Activated CD8-positive, alpha-beta memory T cell treated with anti-CD3 and anti-CD28 coated beads for 36 hours (primary cell): ENCODE measurements around the gene TTC9. TPM values are rescaled to one million over a fixed set of nuclear protein-coding genes. Genes with fewer than 3 reads are reported as not detected.

ENCODE experiments used
- CTCF ChIA-PET: fragments of 350-600 bp; sonication (Branson Sonifier 250); formaldehyde crosslinking; loops from one replicate; lab custom pipeline; 2021; ENCODE audit warnings: antibody characterized with exemption; lab: Charles Lee
- POLR2A ChIA-PET: fragments of 350-600 bp; sonication (Branson Sonifier 250); formaldehyde crosslinking; loops from one replicate; lab custom pipeline; 2021; ENCODE audit warnings: antibody characterized with exemption; lab: Charles Lee
- total RNA-seq, 2 experiments: library from RNA; stranded (reverse); gene quantifications; one replicate each; pipeline ENCODE4 v1.2.3, GENCODE V29; 2021

Gene TTC9
- 1 to 10 TPM; 5.6 to 5.7 TPM for total RNA-seq

DNA sequence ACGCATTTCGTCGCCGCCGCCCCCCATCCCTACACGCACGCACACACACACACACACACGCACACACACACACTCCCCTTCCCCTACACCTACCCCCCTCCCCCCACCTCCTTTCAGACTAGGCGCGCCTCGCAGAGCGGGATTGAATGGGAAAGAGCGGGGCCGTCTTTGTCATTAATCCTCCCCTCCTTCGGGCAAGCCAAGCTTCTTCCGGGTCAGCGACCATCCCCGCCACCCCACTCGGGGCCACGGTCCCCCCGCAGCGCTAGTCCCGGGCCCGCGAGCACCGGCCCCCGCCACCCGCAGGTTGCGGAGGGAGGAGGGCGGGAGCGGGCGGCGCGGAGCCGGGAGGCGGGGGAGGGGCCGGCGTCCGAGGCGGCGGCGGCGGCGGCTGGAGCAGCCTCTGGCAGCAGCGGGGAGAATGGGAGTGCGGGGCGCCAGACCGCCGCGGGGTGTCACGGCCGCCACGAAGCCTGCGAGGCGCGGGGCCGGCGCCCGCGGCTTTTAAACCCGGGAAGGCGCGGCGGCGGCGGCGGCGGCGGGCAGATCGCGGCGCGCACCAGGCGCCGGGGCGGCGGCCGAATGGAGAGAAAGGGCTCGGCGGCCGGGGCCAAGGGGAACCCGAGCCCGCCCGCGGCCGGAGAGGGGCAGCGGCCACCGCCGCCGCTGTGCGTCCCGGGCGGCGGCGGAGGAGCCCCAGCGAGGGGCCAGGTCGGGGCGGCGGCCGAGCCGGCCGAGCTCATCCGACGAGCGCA is at the start of gene TTC9:
Gene TTC9, plus strand, starts transcription at position 369 of the 755 bp plus-strand sequence. Its CDS starts 214 bp downstream, at position 583.
- POLR2A ChIA-PET = interaction anchor here (0.6 to 2.8 kb wide), 6 partner anchors 9 to 420 kb away, joined by 3 to 22 read pairs (median 6); partner anchors contain the start of gene MAP3K9

DNA sequence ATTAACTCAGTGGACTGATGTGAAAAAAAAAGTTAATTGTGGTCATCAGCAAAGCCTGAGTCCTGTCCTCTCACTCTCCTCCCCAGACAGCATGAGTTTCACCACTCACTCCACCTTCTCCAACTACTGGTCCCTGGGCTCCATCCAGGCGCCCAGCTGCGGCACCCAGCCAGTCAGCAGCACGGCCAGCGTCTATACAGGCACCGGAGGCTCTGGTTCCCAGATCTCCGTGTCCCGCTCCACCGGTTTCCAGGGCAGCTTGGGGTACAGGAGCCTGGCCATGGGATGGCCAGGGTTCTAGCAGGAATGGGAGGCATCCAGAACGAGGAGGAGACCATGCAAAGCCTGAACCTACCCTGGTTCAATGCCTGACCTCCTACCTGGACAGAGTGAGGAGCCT is 47.3 kb upstream of the TTC9 start:
- ChIA-PET CTCF (no interaction called here), POLR2A (no interaction called here)

More for the DNA sequence above, at the start of gene TTC9:
- CTCF ChIA-PET = interaction anchor here (0.9 to 2.0 kb wide), 4 partner anchors 10 to 176 kb away, joined by 3 to 7 read pairs (median 4); no protein-coding TSS in a partner anchor

DNA sequence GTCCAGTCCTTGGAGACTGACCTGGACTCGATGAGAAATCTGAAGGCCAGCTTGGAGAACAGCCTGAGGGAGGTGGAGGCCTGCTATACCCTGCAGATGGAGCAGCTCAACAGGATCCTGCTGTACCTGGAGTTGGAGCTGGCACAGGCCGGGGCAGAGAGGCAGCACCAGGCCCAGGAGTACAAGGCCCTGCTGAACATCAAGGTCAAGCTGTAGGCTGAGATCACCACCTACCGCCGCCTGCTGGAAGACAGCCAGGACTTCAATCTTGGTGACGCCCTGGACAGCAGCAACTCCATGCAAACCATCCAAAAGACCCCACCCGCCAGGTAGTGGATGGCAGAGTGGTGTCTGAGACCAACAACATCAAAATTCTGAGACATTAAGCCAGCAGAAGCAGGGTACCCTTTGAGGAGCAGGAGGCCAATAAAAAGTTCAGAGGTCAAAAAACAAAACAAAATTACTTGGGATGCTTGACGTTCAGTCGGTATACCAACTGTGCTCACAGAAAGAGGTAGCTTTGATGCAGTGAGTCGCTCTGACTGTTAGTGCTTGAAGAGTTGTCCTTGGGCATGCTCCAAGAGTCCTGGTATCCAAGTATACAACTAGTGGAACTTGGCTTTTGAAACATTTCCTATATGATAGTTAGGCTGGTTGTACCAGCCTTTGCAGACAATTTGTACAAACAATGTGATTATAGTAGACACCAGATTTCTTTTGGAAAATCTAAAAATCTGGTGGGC is 46.1 kb upstream of the TTC9 start:
- CTCF ChIA-PET = no interaction called here
- POLR2A ChIA-PET = no interaction called here

DNA sequence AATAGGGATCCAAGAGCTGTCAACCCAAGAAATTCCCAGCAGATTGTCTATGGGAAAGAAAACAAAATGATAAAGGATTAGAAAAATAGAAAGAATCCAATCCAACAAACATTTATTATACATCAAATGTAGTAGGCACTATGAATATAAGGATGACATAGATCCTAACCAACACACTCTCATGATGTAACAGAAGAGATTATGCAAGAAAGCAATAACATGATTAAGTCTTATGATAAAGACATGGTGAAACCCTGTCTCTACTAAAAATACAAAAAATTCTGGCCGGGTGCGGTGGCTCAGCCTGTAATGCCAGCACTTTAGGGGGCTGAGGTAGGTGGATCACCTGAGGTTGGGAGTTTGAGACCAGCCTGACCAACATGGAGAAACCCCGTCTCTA is 44.0 kb upstream of the TTC9 start:
- POLR2A ChIA-PET = no interaction called here
- CTCF ChIA-PET = interaction anchor here (0.6 kb wide), 1 partner anchor 374 kb away, joined by 3 read pairs; no protein-coding TSS in a partner anchor

DNA sequence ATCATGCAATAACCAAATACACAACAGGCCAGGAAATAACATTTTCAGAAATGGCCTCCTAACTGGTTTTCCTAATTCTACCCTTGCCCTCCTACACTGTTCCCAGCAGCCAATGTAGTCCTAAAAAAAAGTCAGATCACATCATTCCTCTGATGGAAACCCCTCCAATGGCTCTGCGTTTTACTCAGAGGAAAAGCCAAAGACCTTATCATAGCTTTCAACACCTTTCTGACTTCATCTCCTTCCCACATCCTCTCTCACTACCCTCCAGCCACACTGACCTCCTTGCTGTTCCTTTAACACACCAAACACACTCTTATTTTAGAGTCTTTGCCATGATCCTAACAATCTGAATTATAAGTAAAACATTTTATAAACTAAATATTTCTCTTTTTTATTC is 42.4 kb upstream of the TTC9 start:
- POLR2A ChIA-PET = no interaction called here
- CTCF ChIA-PET = no interaction called here

DNA sequence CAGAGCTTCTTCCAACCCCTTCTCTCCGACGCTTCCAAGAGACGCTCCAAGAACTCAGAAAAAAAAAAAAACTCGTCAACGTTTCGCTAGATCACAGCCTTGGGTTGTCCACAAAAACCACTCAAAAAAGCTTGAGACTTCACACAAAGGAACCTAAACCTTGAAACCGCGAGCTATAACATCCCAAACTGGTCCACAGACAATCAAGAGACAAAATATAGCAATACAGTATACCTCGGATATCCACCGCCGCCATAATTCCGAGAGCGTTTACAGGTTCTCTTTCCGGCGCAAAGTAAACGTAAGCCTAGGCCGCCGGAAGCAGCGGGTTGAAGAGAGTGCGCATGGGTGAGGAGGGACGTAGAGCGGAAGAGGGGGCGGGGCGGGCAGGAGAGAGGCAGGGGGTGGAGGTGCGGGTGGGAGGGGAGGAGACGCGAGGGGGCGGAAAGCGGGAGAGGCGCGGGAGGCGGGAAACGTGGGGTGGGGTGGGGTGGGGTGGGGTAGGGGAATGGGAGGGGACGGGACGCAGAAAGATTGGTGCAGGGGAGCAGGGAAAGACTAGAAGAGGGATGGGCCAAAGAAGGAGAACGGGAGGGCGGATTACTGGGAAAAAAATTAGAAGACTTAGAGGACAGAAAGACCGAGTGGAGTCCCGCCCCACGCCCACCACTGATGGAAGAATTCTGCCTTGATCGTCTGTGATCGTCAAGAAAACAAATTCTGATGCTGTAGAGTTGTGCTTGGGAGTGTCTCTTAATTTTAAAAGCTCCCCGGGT is 41.1 kb upstream of the TTC9 start, which contains the start of gene MED6:
Gene MED6, minus strand, starts transcription at position 274 of the 776 bp plus-strand sequence. Its CDS starts 18 bp downstream, at position 256.
- POLR2A ChIA-PET = interaction anchor here (0.7 to 1.0 kb wide), 5 partner anchors 9 to 312 kb away, joined by 3 to 5 read pairs (median 3); partner anchors contain the start of gene MAP3K9
- CTCF ChIA-PET = interaction anchor here (2.1 kb wide), 1 partner anchor 113 kb away, joined by 5 read pairs; no protein-coding TSS in a partner anchor

DNA sequence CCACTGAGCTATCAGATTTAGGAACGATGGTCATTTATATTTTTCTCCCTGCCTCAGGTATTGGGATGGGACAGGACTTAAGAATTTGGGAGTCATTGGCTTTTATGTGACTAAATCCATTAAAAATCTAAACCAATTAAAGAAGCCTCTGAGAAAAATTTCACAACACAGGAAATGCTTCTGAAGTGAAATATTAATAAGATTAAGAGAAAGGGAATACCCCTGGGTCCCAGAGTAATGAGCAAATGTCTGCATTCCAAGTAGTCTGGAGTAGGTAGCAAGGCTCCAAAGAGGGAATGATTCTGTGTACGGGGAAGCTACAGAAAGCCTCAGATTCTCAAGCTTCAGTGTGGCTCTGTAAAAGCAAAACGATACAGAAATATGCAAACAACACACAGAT is 40.6 kb upstream of the TTC9 start:
- POLR2A ChIA-PET = interaction anchor here (0.8 to 1.0 kb wide), 2 partner anchors 35 to 208 kb away, joined by 3 read pairs; partner anchors contain the start of gene MAP3K9
- CTCF ChIA-PET = interaction anchor here (2.1 kb wide), 1 partner anchor 112 kb away, joined by 5 read pairs; no protein-coding TSS in a partner anchor

DNA sequence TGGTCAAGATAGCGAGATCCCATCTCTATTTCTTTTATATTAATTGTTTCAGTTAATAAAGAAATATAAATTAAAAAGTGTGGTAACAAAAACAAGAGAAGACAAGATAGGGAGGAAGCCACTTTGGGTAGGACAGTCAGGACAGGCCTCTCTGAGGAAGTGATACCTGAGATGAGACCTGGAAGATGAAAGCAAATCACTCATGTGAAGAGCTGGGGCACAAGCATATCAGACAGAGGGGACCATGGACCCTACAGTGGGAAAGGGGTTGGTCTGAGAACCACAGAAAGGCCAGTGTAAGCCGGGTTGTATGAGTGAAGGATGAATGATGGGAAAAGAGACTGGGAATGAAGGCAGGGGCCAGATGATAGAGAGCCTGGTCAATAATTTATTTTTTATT is 39.5 kb upstream of the TTC9 start:
- ChIA-PET POLR2A (no interaction called here), CTCF (interaction anchor here (2.1 kb wide), 1 partner anchor 111 kb away, joined by 5 read pairs; no protein-coding TSS in a partner anchor)

DNA sequence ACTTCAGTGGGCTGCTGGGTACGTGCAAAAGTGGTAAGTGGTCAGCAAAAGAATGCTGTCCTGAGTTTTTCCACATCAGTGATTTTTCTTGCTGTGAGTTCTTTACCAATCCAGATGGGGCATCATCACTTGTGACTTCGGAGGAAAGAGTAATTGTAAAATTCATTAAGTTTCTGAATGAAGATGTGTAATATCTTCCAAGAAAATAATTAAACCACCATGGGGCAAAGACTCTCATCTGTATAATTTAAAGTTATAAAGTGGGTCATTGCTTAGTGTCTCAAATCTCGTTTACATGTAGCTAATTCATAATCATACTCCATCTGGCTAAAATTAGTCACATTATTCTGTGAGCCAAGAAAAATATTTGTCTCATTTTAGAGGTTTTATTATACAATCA is 30.5 kb upstream of the TTC9 start:
- CTCF ChIA-PET = no interaction called here
- POLR2A ChIA-PET = no interaction called here

DNA sequence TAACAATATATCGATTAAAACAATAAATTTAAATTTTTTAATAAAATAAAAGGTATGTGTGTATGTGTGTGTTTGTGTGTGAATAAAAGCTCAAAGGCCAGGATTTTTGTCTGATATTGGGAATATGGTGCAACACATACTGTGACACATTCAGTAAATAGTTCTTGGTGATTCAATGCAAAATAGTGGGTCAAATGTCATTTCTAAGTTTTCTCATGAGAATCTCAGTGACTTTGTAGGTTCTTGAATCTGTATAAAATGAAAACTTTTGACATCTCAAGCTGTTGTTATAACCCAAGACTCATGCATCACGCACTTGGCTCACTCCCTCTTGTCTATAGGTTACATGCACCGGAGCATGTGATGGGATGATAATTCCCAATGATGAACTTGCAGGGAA is 25.1 kb upstream of the TTC9 start:
- CTCF ChIA-PET = no interaction called here
- POLR2A ChIA-PET = no interaction called here

DNA sequence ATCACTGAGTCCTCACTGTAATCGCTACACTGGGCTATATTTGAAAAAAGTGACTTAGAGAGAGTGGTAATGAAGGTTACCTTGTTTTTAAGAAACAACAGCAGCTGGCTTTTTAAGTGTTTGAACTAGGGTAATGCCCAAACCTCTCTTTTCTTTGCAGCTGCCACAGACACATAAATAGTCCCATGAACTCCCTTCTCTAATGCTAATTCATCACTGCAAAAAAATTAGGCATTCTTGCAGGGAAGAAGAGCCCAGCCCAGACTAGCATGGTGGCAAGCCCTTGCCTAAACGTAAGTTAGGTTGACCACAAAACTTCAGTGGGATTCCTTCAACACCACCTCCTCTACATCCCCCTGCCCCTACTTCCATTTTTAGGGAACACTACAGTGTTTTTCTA is 23.4 kb upstream of the TTC9 start:
- ChIA-PET POLR2A (no interaction called here), CTCF (interaction anchor here (1.0 kb wide), 1 partner anchor 77 kb away, joined by 3 read pairs; no protein-coding TSS in a partner anchor)

DNA sequence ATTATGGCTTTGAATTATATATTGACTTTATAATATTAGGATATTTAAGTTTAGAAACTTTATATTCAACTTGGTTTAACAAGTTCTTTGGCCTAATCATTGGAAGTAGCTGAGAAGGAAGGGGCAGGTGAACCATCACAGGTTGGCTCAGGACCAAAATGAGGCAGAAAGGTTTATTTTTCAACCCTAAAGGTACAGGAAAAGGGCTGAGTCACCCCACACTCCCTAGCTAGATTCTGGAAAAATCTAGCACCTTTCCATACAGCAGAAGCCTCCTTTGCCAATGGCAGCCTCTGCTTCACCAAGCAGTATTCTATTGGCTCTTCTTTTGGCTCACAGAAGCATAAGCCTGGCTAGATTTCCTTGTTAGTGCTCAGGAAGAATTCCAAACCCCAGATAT is 22.0 kb upstream of the TTC9 start:
- CTCF ChIA-PET = no interaction called here
- POLR2A ChIA-PET = interaction anchor here (0.7 kb wide), 1 partner anchor 261 kb away, joined by 4 read pairs; no protein-coding TSS in a partner anchor

DNA sequence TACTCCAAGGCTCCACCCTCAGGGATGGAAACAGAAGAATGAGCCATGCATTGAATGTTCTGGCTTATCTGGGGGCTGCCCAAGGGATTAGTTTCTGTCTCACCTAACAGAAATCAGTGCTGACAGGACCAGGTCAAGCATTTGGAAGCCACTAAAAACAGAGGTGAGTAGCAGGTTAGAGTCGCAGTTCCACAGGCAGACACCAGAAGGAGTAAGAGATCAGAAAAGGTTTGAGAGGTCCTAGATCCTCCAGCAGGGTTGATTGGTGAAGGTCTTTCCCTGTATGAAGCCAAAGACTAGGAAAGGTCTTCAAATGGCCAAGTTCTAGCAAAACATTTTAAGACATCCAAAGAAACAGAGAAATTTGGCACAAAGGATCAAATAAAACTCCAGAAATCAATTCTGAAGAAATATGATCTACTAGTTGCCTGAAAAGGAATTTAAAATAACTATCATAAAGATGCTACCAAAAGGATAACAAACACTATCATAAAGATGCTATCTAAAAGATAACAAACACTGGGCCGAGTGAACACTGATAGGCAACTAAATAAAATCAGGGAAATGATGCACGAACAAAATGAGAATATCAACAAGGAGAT is 19.5 kb upstream of the TTC9 start:
- ChIA-PET CTCF (interaction anchor here (0.8 to 0.9 kb wide), 2 partner anchors 86 to 188 kb away, joined by 3 read pairs; no protein-coding TSS in a partner anchor), POLR2A (no interaction called here)

DNA sequence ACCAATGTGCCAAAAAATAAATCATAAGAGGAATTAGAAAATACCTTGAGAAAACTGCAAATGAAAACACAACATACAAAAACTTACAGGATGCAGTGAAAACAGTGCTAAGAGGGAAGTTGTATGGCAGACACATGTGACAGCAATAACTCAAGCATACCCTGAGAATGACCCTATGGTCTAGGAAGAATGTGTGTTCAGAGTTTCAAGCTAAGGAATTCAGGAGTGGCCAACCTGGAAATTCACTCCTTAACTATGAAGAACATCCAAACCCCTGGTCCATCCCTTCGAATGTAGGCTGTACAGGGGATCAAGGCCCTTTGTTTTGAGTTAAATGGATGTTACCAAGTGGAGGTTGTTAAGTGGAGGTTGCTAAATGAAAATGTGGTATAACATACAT is 16.7 kb upstream of the TTC9 start:
- POLR2A ChIA-PET = interaction anchor here (0.5 kb wide), 1 partner anchor 70 kb away, joined by 3 read pairs; no protein-coding TSS in a partner anchor
- CTCF ChIA-PET = interaction anchor here (1.1 kb wide), 1 partner anchor 88 kb away, joined by 5 read pairs; no protein-coding TSS in a partner anchor

DNA sequence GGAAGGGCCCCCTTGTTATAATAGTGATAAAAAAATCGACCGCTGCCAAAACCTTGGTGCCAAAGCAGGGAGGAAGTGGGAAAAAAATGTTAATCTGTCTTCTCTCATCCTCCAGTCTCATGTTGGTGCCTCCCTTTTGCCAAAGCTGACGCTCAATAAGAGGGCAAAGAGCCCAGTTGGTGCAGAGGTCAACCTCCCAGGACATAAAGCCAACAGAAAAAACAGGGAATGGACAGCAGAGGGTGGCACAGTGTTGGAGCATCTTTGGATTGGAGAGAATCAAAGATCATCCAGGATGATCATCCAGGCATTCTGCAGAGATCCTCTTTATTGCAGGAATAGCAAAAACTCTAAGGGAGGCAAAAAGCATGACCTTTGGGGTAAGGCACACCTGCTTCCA is 9.8 kb upstream of the TTC9 start:
- POLR2A ChIA-PET = no interaction called here
- CTCF ChIA-PET = no interaction called here

DNA sequence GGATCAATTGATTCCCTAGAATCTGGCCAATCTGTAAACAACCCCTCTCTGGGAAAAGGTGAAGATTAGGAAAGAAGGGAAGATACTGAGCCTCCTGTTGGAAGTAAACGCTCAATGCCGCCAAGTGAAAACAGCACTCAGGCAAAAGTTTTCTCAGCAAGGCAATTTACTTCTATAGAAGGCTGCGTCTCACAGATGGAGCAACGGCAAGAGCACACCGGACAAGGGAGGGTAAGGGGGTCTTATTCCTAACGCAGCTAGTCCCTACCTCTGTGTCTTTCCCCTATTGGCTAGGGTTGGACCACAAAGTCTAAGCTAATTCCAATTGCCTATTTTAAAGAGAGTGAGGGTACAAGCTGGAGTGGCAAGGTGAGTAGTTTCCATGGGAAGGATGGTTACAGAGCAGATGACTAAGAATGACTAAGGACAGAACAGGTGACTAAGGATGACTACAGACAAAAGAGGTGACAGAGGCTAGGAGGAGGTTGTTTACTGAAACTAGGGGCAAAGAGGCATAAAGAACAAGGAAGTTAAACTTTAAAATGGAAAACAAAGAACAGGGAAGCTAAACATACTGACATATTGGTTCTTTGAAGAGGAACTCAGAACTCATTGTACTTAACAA is 5.6 kb upstream of the TTC9 start:
- ChIA-PET POLR2A (interaction anchor here (1.2 kb wide), 1 partner anchor 35 kb away, joined by 3 read pairs; no protein-coding TSS in a partner anchor), CTCF (no interaction called here)

DNA sequence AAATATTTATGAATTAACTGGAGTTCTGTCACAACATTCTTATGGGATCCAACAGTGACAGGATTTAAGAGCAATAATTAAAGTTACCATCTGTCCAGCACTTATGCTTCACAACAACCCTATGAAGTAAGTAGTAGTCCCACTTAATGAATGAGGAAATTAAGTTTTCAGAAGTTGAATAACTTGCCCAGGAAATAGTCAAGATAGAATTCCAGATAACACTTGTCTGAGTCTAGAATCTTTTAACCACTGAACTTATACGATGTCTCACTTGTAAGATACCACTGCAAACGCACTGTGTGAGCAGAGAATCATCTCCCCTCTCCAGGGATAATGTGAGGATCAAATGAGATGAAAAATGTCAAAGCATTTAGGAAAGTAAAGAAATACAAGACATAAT is 3.3 kb upstream of the TTC9 start:
- POLR2A ChIA-PET = no interaction called here
- CTCF ChIA-PET = no interaction called here
